ELF-1 (cell line): ENCODE results near the gene NODAL.

Source experiments
- DNase-seq: peaks from one replicate; pipeline ENCODE4 v3.0.0-alpha.2; 2016; ENCODE audit warnings: low read depth, low spot score

The NODAL gene

GRCh38 chr10:70462349-70462984 is 21.0 kb upstream of the NODAL start:
- DNase-seq, result no peak

GRCh38 chr10:70461397-70462348 is 20.2 kb upstream of the NODAL start:
- DNase-seq, result peak; percentile 73

- no peak for DNase-seq
Measured at GRCh38 chr10:70459774-70460490, 18.5 kb upstream of the NODAL start.

GRCh38 chr10:70459061-70459773 is 17.7 kb upstream of the NODAL start:
- DNase-seq, result peak; percentile 69

- DNase-seq, result peak; percentile 77
Measured at GRCh38 chr10:70458329-70459060, 17.0 kb upstream of the NODAL start.

- DNase-seq, result no peak
Measured at GRCh38 chr10:70457759-70458305, 16.4 kb upstream of the NODAL start.

- peak; percentile 56 for DNase-seq
Measured at GRCh38 chr10:70456164-70456563, 14.7 kb upstream of the NODAL start.

GRCh38 chr10:70455213-70455630 is 13.7 kb upstream of the NODAL start:
- DNase-seq, result peak; percentile 97

GRCh38 chr10:70448236-70448635 is 6.8 kb upstream of the NODAL start:
- DNase-seq, result peak; percentile 35

GRCh38 chr10:70445718-70446657 is 4.5 kb upstream of the NODAL start:
- DNase-seq, result peak; percentile 72

GRCh38 chr10:70444744-70445143 is 3.3 kb upstream of the NODAL start:
- DNase-seq, result no peak

- peak; percentile 89 for DNase-seq
Measured at GRCh38 chr10:70442332-70442988, 979 bp upstream of the NODAL start.

GRCh38 chr10:70441895-70442309 is 421 bp upstream of the NODAL start:
- DNase-seq, result peak; percentile 77

- DNase-seq, result peak; percentile 82
Measured at GRCh38 chr10:70440296-70441160, 953 bp downstream of the NODAL start.

GRCh38 chr10:70437721-70438120 is 3.8 kb downstream of the NODAL start:
- peak; percentile 49 for DNase-seq

- DNase-seq, result no peak
Measured at GRCh38 chr10:70435241-70436085, 6.0 kb downstream of the NODAL start.
